K562 (cell line): ENCODE measurements around the gene POP5.

Experiments used
- ARHGAP35 ChIP-seq: fragments of 450-650 bp; IDR thresholded peaks from 2 replicates; pipeline ENCODE4 v1.6.1; 2018; ENCODE audit not compliant: partially characterized antibody
- CTCF ChIP-seq, 3 experiments: IDR thresholded peaks in 2 of 3; conservative IDR thresholded peaks in 1 of 3; 2 replicates each; pipeline ENCODE4 v1.5.1; 2011 to 2012; ENCODE audit warnings: low read length in 3 of 3, mild to moderate bottlenecking in 3 of 3, control low read depth in 2 of 3, improper control_type of control experiment in 1 of 3, inconsistent platforms in 1 of 3, low read depth in 1 of 3, mixed read lengths in 1 of 3, moderate library complexity in 1 of 3; ENCODE audit not compliant: insufficient read depth in 2 of 3

- TF ChIP-seq CTCF (IDR thresholded peaks at IDR 0.05 in 2 of 3, conservative IDR thresholded peaks at IDR 0.05 in 1 of 3; ENCODE audit: insufficient read depth in 2 of 3, low read depth in 1 of 3, low read length in 3 of 3) (0 out of 6 replicates have a peak, but pooled peaks of 1 of the 3 experiments have one; percentile 4), ARHGAP35 (no peak)
Observed at GRCh38 chr12:120580787-120581723, at the start of gene POP5.
